ENCODE measurements around the gene ZNF618.
"Not testable (repeated sequence)": the region's sequence is repeated elsewhere in the genome, so short reads cannot be mapped to it uniquely, and the experiment has no call there.

ZNF618 gene

DNA sequence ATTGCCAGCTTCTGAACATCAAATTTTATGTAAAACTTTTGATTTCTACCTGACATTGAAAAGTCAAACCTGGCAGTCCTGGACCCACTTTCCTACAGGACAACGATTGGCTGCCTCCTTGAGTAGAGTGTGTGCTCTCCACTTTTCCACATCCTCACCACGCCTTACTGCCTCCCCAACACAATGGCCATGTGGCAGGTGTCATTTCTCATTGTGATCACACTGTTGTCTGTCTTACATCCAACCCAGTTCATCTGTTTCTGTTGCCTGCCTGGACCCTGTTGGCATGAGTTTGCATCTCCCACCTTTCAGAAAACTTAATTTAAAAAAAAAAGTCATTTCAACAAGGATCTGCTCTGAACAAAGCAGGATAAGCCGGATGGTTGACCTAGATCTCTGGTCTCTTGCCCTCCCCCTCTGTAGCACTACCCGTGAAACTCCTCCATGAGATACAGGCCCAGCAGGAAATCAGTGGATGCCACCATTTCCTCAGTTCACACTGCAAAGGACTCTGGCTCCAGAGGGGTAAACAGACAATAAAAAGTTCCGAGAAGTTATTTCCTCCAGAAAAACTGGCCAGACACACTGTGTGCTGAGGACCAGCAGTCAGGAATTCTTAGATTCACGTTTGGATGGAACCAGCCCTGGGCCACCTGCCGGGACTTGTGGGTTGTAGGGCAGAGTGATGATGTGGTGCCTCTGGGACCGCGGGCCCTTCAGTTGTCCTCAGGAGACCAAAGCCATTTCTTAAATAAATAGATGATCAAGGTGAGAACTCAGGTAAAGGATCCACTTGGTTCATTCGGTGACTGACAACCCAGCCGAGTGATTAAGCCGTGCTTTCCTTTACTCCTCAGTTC lies 153.4 kb downstream of the ZNF618 start:
- FAIRE-seq = no peak

DNA sequence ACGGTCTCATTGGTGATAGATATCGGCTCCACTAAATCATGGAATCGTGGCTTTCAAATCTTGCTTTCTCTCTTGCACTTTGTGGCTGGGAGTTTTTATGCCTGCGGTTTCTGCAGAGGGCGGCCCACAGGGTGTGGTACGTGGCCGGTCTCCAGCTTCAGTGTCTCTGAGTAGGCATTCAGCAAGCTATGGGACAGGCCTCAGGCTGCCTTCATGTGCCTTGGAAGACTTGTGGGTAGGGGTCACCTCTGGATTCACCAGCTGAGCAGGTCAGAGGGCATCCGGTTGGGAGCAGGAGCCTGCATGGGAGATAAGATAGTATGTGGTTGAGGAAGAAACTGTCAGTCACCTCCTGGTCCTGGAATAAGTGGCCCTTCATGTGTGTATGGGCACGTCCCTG lies 154.3 kb downstream of the ZNF618 start:
- FAIRE-seq = no peak

DNA sequence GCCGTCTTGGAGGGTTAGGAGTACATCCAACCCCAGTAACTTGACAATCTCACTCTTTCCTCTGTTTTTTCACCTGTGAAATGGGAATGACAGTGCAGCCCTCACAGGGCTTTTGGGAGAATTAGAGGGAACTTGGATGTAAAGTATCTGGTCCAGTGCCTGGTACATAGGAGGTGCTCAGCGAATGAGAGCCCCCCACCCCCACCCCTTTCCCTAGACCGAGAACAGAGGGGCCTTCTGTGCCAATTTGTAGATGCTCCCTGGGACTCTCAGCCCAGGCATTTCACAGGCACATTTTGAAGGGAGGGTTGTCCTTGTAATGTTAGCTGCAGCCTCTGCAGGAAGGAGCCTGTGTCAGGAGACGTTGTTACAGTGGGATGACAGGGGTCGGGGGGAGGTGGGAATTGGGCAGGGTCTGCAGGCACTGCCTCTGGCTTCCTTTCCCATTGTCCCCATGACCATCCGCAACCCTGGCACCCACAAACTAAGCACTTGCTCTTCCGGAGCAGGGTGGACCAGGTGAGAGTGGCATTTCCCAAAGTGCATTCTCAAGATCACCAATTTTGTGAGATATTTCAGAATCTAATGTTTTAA lies 155.0 kb downstream of the ZNF618 start:
- FAIRE-seq = no peak

DNA sequence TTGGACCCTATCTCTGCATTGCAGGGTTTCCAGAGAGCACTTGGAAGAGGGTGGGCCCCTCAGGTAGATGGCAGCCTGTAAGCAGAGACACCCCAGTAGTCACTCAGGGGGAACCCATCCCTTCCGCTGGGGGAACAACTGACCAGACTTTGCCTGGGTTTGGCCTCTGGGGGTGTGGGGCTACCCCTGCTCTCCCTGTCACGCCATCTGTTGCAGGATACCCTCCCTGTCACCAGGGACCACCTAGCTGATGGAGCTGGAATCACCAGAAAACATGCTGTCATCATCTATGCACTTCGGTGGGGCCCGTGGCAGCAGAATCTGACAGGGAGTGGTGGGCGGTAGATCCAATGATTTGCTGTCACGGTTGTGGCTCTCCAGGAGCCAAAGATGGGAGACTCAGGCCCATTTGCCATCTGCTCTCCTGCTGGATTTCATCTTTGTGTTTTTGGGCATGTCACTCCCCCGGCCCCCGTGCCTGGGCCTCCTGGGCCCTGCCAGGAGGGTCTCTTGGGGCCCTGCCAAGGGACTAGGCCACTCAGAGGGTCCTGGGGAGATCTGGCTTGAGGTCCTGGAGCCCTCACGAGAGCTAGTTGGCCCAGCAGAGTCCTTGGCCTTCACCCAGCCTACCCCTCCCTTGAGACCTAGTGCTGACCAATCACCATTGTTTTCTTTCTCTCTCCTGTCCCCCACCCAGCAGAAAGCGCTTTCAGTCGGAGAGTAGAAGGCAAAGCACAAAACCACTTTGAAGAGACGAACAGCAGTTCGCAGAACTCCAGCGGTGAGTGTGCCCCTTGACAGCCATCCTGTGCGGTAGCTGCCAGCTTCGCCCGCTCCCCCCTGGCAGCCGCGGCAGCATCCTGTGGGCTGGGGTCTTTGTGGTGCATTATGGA lies 156.1 kb downstream of the ZNF618 start:
- FAIRE-seq = no peak

DNA sequence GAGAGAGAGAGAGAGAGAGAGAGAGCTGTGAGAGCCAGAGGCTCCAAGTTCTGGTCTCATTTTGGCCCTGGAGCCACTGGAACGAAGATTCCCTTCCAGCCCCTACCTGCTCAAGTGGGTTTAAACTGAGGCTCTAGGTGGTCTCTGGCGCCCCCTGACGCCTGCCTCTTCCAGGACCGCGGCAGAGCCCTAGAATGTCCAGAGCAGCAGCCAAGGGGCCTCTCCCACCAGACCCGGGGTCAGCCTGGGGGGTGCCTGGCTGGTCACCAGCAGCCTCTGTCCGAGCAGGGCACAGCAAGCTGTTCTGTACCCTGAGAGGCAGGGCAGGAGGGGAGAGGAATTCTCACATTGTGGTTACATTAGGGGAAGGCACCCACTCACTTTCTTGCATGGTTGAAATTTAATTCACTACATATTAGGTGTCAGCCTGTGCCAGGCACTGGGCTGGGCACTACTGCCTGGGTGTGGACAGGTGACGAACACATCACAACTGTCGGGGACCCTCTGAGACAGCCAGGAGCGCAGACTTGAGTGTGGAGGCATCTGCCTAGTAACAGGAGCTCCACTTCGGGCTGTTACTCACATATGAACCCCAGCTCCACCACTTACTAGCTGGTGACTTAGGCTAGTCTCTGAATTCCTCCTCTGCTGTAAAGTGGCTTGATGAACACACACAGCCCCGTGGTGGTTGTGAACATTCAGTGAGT lies 157.4 kb downstream of the ZNF618 start:
- no peak for FAIRE-seq

DNA sequence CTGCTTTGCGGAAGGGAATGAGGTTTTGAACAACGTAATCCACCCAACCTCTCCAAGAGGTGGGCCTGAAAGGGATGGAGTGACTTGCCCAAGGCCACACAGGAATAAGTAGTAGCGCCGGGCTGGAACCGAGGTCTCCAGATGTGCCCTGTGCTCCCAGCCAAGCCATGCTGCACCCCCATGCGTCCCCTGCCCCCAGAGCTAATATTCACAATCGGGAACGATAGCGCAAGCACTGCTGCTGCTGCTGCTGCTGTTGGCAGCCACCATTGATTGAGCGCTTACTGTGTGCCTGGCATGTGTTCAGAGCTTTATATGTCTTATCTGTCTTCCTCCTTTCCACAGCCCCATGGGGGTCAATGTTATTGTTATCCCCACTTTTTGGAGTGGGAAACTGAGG lies 158.1 kb downstream of the ZNF618 start:
- no peak for FAIRE-seq

DNA sequence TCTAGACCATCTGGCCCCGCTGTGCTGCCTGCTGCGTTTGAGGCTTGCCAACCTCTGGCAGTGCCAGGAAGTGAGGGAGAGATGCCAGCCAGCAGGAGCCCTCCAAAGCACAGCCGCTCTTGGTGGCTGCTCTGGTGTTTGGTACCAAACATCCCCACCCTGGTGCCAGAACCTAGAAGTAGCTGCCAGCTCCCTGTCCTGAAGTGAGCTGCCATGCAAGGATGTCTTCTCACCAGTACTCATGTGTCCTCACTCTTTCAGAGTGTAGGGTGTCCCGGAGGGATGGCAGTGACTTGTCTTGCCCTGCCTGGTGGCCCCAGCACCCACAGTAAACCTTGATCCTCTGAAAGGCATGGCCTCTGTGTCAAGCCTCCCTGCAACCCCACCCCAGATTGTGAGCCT lies 158.6 kb downstream of the ZNF618 start:
- no peak for FAIRE-seq

DNA sequence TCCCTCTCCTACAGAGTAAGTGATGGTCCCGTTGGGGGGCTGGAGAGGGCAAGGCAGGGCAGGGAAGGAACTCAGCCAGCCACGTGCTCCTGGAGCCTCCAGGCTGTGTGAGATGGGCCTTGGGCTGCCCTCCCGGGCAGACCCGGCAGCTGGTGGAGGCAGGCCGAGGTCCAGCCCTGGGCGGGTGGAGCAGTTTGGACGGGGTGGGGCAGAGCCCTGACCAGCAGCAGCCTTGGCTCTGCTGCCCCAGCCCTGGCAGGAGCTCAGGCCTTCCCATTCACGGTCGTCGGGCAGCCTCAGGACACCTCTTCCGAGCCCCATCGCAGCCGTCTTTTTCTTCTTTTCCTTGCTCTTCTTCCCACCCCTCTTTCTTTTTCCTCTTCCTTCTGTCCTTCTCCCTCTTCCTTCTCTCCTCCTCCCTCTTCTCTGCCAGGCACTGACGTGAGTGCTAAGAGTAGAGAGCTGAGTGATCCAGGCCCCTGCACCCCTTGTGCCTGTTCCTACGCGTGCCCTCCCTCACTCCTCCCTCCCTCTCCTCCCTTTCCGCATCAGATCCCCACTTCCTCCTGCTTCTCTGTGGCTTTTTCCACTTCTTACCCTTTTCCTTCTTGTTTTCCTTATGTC lies 159.2 kb downstream of the ZNF618 start:
- no peak for FAIRE-seq

DNA sequence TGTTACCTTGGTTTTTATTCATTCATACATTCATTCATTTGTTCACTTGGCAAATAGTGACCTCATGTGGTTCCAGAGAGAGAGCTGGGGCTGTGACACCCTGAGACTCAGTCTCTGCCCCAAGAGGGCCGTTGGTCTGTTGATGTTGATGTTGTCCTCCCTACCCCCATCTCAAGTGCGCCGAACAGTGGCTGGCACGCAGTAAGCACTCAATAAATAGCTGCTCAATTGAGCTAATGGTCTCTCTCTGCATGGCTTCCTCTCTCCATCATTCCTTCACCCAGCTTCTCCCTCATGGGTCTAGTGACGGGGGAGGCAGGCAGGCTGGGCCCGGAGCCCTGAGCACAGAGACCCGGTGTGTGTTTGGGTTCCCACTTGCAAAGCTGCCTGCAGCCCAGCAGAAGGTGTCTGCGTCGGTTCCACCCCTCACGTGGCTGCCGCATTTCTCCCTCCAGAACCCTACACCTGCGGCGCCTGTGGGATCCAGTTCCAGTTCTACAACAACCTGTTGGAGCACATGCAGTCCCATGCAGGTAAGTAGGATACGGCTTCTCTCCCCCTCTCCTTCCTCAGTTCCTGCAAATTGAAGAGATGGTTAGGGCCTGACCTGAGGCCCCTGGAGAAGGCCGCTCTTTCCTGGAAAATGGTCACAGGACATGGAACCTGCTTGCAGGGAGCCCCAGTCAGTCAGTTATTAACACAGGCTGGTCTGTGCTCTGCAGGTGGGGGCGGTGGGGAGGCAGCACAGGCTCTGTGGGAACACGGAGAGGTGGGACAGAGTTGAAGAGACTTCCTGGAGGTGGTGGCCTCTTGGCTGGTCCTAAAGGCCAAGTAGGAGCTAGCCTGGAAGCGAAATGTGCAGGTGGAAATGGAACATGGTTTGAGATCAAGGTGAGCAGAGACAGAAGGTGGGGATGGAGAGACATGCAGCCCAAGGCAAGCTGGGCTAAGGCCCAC lies 160.0 kb downstream of the ZNF618 start:
- FAIRE-seq = no peak

DNA sequence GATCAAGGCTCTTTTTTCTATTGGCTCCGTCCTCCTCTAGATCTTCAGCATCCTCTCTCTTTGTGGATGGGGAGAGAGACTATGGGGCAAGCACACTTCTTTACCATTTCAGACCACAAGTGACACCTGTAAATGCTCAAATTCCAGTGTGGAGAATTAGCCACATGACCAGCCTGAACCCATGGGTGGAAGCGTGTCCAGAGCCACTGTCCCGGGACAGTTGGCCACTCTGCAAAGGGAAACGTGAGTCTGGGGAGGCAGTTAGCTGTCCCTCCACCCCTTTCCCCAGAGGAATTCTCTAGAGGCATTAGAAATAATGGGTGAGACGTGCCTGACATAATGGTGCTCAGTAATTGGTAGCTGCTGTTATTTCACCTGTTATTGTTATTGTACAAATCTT lies 161.1 kb downstream of the ZNF618 start:
- no peak for FAIRE-seq

DNA sequence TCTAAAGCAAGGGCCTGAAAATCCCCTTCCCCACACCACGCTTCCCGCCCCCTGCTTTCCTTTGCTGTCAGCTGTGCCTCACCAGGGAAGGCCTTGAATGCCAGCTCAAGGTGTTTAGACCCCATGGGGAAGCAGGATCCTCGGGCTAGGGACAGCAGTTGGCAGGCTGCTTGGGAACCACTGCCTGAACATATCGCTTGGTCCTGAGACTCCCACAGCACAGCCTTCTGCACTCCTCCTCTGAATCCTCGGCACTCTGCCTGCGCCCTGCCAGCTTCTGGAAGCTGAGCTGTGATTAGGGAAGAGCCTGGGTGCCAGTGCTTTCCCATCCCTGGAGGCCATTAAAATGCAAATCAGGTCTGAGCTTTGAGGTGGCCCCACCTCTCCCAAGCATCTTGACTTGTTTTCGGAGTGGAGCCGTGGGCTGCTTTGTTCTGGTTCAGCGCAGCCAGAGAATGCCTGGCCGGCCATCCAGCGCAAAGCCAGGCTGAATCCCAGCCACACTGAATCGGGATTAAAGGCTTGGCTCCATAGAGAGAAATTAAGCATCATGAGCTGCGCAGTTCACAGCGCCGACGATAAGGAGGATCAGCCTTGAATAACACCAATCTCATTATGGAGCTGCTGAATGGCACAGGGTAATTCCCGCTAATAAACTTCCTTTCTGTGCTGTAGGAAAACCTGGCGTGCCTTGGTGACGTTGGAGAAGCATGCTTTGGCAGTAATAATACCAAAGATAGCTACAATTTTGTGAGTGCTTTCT lies 162.0 kb downstream of the ZNF618 start:
- no peak for FAIRE-seq

DNA sequence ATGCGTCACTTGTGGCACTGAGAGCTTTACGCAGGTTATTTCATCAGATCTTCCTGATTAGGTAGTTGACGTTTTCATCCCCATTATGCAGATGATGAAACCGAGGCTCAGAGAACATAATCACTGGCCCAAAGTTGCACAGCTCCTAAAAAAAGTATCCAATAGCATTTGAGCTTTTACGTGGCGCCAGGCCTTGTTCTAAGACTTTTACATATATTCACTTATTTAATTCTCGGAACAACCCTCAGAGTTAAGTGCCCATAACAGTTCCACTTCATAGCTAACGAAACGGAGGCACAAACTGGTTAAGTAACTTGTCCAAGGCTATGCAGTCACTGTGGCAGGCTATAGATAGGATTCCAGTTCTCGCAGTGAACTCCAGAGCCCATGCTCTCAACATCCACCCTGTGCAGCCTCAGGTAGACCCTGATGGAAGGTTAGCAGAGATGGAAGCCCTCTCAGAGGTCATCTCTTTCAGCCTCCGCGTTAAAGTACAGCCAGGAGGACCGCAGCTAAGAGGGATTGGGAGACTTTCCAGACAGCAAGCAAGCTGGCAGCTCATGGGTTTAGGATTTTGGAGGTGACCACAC lies 162.7 kb downstream of the ZNF618 start:
- FAIRE-seq = no peak

DNA sequence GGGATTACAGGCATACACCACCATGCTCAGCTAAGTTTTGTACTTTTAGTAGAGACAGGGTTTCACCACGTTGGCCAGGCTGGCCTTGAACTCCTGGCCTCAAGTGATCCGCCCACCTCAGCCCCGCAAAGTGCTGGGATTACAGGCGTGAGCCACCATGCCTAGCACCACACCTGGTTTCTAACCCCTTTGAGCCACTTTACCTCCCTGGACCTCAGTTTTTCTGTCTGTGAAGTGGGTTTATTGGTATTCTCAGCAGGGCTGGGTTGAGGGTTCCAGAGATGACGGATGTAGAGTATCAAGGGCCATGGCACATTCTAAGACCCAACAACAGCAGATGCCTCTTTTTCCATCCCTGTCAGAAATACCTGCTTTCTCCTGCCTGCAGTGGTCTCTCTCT lies 163.4 kb downstream of the ZNF618 start:
- FAIRE-seq = no peak

DNA sequence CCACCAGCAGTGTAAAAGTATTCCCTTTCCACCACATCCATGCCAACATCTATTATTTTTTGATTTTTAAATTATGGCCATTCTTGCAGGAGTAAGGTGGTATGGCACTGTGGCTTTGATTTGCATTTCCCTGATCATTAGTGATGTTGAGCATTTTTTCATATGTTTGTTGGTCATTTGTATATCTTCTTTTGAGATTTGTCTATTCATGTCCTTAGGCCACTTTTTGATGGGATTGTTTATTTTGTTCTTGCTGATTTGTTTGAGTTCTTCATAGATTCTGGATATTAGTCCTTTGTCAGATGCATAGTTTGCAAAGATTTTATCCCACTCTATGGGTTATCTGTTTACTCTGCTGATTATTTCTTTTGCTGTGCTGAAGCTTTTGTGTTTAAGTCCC lies 167.6 kb downstream of the ZNF618 start:
- FAIRE-seq = not testable (repeated sequence)

DNA sequence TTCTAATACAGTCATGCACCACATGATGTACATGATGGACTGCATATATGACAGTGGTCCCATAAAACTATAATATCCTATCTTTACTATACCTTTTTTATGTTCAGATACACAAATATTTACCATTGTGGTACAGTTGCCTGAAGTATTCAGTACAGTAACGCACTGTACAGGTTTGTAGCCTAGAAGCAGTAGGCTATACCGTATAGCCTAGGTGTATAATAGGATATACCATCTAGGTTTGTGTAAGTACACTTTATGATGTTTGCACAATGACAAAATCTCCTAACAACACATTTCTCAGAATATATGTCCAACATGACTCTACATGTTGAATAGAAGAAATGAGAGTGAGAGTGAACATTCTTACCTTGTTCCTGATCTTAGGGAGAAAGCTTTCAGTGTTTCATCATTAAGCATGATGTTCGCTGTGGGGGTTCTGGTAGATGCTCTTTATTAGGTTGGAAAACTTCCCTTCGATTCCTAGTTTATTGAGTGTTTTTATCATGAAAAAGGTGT lies 170.2 kb downstream of the ZNF618 start:
- FAIRE-seq = no peak

DNA sequence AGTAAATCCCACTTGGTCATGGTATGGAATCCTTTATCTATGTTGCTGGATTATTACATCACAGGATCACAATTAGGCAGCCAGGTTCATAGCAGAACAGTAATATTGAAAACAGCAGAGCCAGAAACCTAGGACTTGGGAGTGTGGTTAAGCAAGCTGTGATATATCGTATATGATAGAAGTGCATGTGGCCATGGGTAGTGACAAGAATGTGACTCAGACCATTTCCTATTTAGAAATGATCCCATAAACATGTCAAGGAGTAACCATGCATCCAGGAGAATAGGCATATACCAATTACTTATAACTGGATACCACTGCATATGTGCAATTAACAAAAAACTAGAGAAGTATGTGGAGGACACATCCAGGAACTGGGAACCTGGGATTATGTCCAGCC lies 170.8 kb downstream of the ZNF618 start:
- no peak for FAIRE-seq

DNA sequence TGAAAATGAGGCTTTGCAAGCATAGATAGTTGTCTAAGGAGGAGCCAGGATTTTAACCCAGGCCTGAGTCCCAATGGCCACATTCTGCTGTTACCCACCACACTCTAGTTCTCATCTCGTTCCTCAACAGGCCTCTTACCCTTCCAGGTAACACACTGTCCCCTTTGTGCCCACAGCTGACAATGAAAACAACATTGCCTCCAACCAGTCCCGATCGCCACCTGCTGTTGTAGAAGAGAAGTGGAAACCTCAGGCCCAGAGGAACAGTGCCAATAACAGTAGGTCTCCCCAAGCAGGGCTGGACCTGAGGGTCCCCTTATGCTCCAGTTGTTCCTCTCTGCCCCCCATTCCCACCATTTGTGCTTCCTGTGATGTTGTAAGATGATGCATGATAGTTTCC lies 171.6 kb downstream of the ZNF618 start:
- no peak for FAIRE-seq

DNA sequence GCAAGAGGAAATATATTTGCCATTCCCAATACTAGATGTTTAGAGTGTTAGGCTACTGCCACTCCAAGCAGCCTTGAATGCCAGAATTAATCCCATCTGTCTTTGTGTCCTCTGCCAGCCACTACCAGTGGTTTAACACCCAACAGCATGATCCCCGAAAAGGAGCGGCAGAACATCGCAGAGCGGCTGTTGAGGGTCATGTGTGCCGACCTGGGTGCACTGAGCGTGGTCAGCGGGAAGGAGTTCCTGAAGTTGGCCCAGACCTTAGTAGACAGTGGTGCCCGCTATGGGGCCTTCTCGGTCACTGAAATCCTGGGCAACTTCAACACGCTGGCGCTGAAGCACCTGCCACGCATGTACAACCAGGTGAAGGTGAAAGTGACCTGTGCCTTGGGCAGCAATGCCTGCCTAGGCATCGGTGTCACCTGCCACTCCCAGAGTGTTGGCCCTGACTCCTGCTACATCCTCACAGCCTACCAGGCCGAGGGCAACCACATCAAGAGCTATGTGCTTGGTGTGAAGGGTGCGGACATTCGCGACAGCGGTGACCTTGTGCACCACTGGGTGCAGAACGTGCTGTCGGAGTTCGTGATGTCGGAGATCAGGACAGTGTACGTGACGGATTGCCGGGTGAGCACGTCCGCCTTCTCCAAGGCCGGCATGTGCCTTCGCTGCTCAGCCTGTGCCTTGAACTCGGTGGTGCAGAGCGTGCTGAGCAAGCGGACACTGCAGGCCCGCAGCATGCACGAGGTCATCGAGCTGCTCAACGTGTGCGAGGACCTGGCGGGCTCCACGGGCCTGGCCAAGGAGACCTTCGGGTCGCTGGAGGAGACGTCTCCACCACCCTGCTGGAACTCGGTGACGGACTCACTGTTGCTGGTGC lies 172.7 kb downstream of the ZNF618 start:
- no peak for FAIRE-seq

All from TTC549 (cell line).